NT2/D1 (cell line): ENCODE results near the gene TNFSF11.

Source experiments
- SUZ12 ChIP-seq: IDR thresholded peaks from 2 replicates; pipeline ENCODE4 v1.6.1; 2011; ENCODE audit not compliant: insufficient read length, insufficient read depth; ENCODE audit errors: extremely low read depth
- YY1 ChIP-seq: IDR thresholded peaks from 2 replicates; pipeline ENCODE4 v1.6.1; 2011; ENCODE audit not compliant: insufficient read length, insufficient read depth

DNA sequence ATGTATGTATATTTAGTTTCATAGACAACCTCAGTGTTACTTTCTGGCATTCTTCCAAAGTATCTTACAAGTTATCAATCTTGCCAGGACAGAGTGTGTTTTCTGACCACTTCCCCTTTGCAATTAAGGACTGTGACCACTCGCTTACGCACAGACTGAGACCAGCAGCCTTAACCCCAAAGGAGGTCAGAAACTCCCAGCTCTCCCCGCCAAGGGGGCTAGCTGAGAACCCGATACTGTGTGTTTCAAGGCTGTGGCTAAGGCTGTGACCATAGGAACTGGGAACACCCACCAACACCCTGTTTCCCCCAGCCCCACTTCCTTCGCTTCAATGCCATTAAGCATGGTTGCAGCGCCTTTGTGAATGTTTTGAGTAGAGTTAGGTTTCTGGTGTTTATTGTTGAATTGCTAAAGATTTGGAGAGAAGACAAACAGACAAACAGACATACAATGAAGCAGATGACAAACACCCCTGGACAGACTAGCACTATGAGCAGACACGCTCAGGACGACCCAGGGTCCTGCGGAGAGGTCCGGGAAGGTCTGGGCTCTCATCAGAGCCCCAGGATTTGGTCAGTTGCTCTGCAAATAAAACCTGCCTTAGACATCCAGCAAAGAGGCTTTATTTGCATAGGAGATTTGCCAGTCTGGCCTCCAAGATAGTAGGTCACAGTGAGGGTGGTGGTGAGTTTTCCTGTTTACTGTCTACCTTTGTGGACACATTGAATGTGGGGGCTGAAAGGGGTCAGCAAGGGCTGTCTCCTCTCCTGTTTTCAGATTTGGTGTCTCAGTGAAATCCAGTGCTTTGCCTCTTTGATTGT lies 25.0 kb upstream of the TNFSF11 start:
- TF ChIP-seq SUZ12 (no peak), YY1 (no peak)
